HG02798 (cell line): ENCODE data around the gene INSM1.

Source experiments
- ATAC-seq: cut with Tn5 transposase; IDR thresholded peaks from one replicate; pipeline ENCODE4 v1.9.1; 2021; ENCODE audit warnings: mild to moderate bottlenecking; ENCODE audit not compliant: unreplicated experiment, poor library complexity

Gene INSM1

GRCh38 chr20:20360464-20360863 lies 7.4 kb upstream of the INSM1 start:
- ATAC-seq, result peak; percentile 65

GRCh38 chr20:20362774-20363433 lies 5.0 kb upstream of the INSM1 start:
- ATAC-seq, result no peak

GRCh38 chr20:20363434-20363798 lies 4.5 kb upstream of the INSM1 start:
- ATAC-seq, result no peak

- no peak for ATAC-seq
Observed at GRCh38 chr20:20363799-20364592, 3.9 kb upstream of the INSM1 start.

- ATAC-seq, result no peak
Observed at GRCh38 chr20:20364593-20365479, 3.1 kb upstream of the INSM1 start.

- ATAC-seq, result no peak
Observed at GRCh38 chr20:20365480-20366161, 2.3 kb upstream of the INSM1 start.

GRCh38 chr20:20366551-20366875 lies 1.4 kb upstream of the INSM1 start:
- ATAC-seq, result no peak

- no peak for ATAC-seq
Observed at GRCh38 chr20:20366876-20367574, 879 bp upstream of the INSM1 start.

- no peak for ATAC-seq
Observed at GRCh38 chr20:20368418-20369249, 730 bp downstream of the INSM1 start.

GRCh38 chr20:20369250-20370093 lies 1.6 kb downstream of the INSM1 start:
- ATAC-seq, result no peak

GRCh38 chr20:20370094-20370575 lies 2.2 kb downstream of the INSM1 start:
- ATAC-seq, result no peak

- no peak for ATAC-seq
Observed at GRCh38 chr20:20371083-20371482, 3.2 kb downstream of the INSM1 start.

- no peak for ATAC-seq
Observed at GRCh38 chr20:20371681-20372080, 3.8 kb downstream of the INSM1 start.

GRCh38 chr20:20373091-20373571 lies 5.2 kb downstream of the INSM1 start:
- ATAC-seq, result no peak

GRCh38 chr20:20375862-20376261 lies 8.0 kb downstream of the INSM1 start:
- no peak for ATAC-seq

GRCh38 chr20:20386192-20386591 lies 18.3 kb downstream of the INSM1 start:
- ATAC-seq, result no peak

GRCh38 chr20:20390393-20390792 lies 22.5 kb downstream of the INSM1 start:
- ATAC-seq, result no peak

- ATAC-seq, result no peak
Observed at GRCh38 chr20:20391115-20391514, 23.2 kb downstream of the INSM1 start.
